Measurements from ENCODE around the gene LPCAT3.

LPCAT3 gene

GRCh38 chr12:7001921-7002591 is 16.2 kb downstream of the LPCAT3 start:
- TF ChIP-seq CTCF (IDR thresholded peaks at IDR 0.05) = no peak

GRCh38 chr12:6998715-6999451 is 19.4 kb downstream of the LPCAT3 start:
- TF ChIP-seq CTCF (IDR thresholded peaks at IDR 0.05) = no peak

DNA sequence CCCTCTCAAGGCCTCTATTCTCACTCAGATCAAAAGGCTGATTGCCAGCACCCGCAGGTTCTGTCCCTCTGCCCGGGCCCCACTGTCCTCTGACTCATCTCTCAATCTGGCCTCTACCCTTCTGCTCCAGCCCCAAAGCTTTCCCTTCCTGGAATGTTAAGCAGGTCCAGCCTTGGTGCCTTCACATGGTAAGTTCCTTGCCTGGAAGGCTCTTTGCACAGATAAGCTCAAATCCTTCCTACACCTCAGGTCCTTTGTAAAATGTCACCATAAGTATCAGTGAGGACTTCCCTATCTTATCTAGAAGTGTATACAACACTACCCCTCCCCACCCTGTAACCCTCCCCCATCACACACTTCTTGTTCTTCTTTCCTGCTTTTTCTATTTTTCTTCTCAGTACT is 22.2 kb downstream of the LPCAT3 start:
- TF ChIP-seq CTCF (IDR thresholded peaks at IDR 0.05) = no peak

DNA sequence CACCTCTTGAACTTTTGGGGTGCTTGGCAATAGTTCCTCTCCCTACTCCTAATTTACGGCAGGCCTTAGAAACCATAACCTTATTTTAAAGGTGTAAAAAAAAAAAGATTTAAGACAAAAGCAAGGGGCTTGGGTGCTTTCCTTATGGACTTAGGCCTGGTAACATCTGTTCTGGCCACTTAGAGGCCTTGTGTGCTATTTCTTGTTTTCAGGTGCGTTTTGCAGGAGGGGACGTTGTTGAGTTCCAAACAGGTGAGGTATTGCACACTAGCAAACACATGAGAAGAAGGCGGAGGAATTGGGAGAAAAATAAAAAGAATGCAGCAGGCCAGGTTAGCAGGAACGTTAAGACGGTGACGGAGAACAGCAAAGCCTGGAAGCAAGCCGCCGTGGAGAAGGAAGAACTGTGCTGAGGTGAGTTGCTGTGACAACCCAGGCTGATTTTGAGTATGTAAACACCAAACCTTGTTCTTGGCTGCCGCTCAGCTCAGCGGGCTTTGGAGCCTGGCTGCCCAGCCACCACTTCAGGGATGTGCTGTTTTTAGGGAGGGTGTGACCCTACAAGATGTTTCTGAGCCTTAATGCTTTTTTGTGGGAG is 30.2 kb downstream of the LPCAT3 start:
- TF ChIP-seq CTCF (IDR thresholded peaks at IDR 0.05) = no peak

DNA sequence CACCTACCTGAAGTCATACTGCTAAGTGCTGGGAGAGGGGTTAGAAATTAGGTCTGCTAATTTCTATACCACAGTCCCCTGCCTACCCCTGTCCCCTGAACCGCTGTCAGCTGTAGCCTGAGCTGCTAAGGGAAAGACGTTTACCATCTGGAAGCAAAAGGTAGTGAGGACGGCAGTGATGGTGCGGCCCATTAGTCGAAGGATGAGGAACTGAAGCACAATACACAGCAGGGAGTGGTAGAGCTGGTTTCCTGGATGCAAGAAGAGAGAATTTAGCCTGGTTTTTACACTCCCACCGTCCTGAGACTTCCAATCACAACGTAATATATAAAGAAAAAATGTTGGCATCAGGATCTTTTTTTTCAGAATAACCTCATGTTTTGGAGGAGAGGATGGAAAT is 35.7 kb downstream of the LPCAT3 start:
- TF ChIP-seq CTCF (IDR thresholded peaks at IDR 0.05) = no peak

GRCh38 chr12:6981152-6982052 is 36.9 kb downstream of the LPCAT3 start:
- no peak for TF ChIP-seq CTCF (IDR thresholded peaks at IDR 0.05)

DNA sequence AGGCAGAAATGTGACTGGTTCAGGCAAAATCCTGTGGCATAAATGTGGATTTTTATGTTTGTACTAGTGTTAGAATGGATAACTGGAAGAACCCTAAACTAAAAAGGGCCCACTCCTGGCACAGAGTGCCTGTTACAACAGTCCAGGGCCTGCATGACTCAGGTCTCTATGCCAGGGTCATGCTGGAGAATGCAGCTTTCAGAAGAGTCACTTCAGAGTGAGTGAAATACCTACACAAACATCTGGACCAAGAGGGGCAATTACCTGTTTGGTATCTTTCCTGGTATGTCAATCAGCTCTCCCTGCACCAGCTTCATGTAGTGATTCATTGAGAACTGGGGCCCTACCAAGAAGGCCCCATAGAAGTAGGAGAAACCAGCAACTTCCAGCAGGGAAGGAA is 37.5 kb downstream of the LPCAT3 start:
- no peak for TF ChIP-seq CTCF (IDR thresholded peaks at IDR 0.05)
